ENCODE measurements around the gene CLTA. TPM values are rescaled to one million over a fixed set of nuclear protein-coding genes. Genes with fewer than 3 reads are reported as not detected.
"Not testable (repeated sequence)": the region's sequence is repeated elsewhere in the genome, so short reads cannot be mapped to it uniquely, and the experiment has no call there.

The CLTA gene
- total and polyA plus RNA-seq, 12 donors = 95.6 to 301 (median 208) TPM

- TF ChIP-seq POLR2A (IDR thresholded peaks at IDR 0.05) = no peak
- TF ChIP-seq CTCF (IDR thresholded peaks at IDR 0.05) = no peak
- intact Hi-C loops (cut with DNase I) = no loop called here
- H3K27me3 ChIP-seq = no peaks in the 10 kb centered on the region
- 77 to 90% (median 84%) methylated on average over 7 of the region's 7 CpGs for WGBS, 4 donors
- H3K27ac ChIP-seq = peak overlapping the region in 2 of 5 donors; percentile 8 to 43
- no peak overlapping the region for H3K4me3 ChIP-seq
- DNase-seq = no peak
- no peaks in the 10 kb centered on the region for H3K9me3 ChIP-seq (replicated peaks in 1 of 3)
- H3K4me1 ChIP-seq (replicated peaks in 1 of 2) = peaks cover 11 to 36% of the 10 kb centered on the region in 2 donors
- H3K36me3 ChIP-seq (replicated peaks in 1 of 2) = no peaks in the 10 kb centered on the region
Measured at GRCh38 chr9:36158917-36159316, 31.8 kb upstream of the CLTA start.

GRCh38 chr9:36159509-36159908, 31.2 kb upstream of the CLTA start:
- DNase-seq; H3K4me3 ChIP-seq; H3K36me3 ChIP-seq (replicated peaks in 1 of 2); intact Hi-C loops (cut with DNase I); H3K27me3 ChIP-seq; H3K9me3 ChIP-seq (replicated peaks in 1 of 3): not testable (repeated sequence)
- peaks cover 11 to 35% of the 10 kb centered on the region in 2 donors for H3K4me1 ChIP-seq (replicated peaks in 1 of 2)
- 89 to 98% (median 93%) methylated on average over 4 of the region's 4 CpGs for WGBS, 4 donors
- H3K27ac ChIP-seq = peak overlapping the region in 1 of 5 donors; percentile 43

- 78 to 90% (median 82%) methylated on average over 11 of the region's 11 CpGs for WGBS, 4 donors
- peaks cover 11 to 29% of the 10 kb centered on the region in 2 donors for H3K4me1 ChIP-seq (replicated peaks in 1 of 2)
- H3K9me3 ChIP-seq (replicated peaks in 1 of 3); DNase-seq; H3K36me3 ChIP-seq (replicated peaks in 1 of 2); H3K27me3 ChIP-seq; H3K4me3 ChIP-seq; H3K27ac ChIP-seq: not testable (repeated sequence)
- intact Hi-C loops (cut with DNase I) = loop anchor here in 1 of 2 donors (10.0 kb wide), 1 partner anchor 135 kb away; no protein-coding TSS in a partner anchor
Measured at GRCh38 chr9:36160126-36160525, 30.6 kb upstream of the CLTA start.

DNA sequence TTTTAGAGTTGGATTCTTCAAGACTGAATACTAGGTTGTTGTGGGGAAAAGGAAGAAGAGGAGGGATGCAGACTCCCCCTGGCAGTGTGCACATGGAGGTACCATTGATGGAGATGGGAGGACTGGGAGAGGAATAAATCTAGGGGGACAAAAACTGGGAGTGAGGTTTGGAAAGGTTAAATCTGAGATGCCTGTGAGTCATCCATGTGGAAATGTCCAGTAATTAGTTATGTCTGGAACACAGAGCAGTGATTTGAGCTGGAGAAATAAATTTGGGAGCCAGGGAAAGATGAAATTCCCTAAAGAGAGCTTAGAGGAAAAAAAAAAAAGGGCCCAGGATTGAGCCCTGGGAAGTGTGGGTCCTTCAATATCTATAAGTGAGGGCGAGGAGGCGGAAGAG, 29.5 kb upstream of the CLTA start:
- intact Hi-C loops (cut with DNase I) = loop anchor here in 1 of 2 donors (10.0 kb wide), 1 partner anchor 136 kb away; no protein-coding TSS in a partner anchor
- no peak overlapping the region for H3K4me3 ChIP-seq
- no peak for TF ChIP-seq CTCF (IDR thresholded peaks at IDR 0.05)
- TF ChIP-seq POLR2A (IDR thresholded peaks at IDR 0.05) = no peak
- H3K36me3 ChIP-seq (replicated peaks in 1 of 2) = no peaks in the 10 kb centered on the region
- no peaks in the 10 kb centered on the region for H3K27me3 ChIP-seq
- H3K4me1 ChIP-seq (replicated peaks in 1 of 2) = peaks cover 11 to 28% of the 10 kb centered on the region in 2 donors
- WGBS, 4 donors = 73 to 85% (median 76%) methylated on average over 2 of the region's 2 CpGs
- H3K9me3 ChIP-seq (replicated peaks in 1 of 3) = no peaks in the 10 kb centered on the region
- H3K27ac ChIP-seq = peak overlapping the region in 4 of 5 donors; percentile 1 to 90 (median 28)
- DNase-seq = no peak

DNA sequence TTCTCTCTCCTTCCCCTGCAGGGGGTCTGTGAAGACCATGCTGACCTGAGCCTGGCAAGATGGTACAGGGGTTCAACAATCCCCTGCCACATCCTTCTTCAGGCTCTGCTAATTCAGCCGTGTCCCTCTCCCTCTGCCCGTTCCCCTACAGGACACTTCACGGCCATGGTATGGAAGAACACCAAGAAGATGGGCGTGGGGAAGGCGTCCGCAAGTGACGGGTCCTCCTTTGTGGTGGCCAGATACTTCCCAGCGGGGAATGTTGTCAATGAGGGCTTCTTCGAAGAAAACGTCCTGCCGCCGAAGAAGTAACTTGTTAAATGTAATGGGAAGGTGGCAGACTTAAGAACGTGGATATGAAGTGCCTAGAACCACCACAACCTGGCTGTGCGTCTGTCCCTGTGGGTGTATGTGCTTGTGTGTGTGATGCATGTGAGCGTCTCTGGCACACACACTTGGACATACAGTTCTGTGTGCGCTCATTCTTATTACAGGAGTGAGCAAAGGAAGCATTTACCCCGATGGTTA, 28.4 kb upstream of the CLTA start:
- no peaks in the 10 kb centered on the region for H3K9me3 ChIP-seq (replicated peaks in 1 of 3)
- peak overlapping the region in 2 of 5 donors; percentile 37 to 90 for H3K27ac ChIP-seq
- H3K4me3 ChIP-seq = no peak overlapping the region
- 92 to 95% (median 94%) methylated on average over 17 of the region's 17 CpGs for WGBS, 4 donors
- H3K27me3 ChIP-seq = no peaks in the 10 kb centered on the region
- peaks cover 11 to 28% of the 10 kb centered on the region in 2 donors for H3K4me1 ChIP-seq (replicated peaks in 1 of 2)
- no peaks in the 10 kb centered on the region for H3K36me3 ChIP-seq (replicated peaks in 1 of 2)
- intact Hi-C loops (cut with DNase I) = loop anchor here in 1 of 2 donors (10.0 kb wide), 1 partner anchor 137 kb away; no protein-coding TSS in a partner anchor
- no peak for TF ChIP-seq CTCF (IDR thresholded peaks at IDR 0.05)
- TF ChIP-seq POLR2A (IDR thresholded peaks at IDR 0.05) = no peak
- no peak for DNase-seq
